Measurements from ENCODE around the gene DNAJA2.

- no peak for TF ChIP-seq CTCF (IDR thresholded peaks at IDR 0.05)
- TF ChIP-seq POLR2A (IDR thresholded peaks at IDR 0.05) = no peak
Measured at GRCh38 chr16:46928811-46929210, 44.7 kb downstream of the DNAJA2 start.
